Fibroblast of skin of left biceps (primary cell): ENCODE results near the gene ICAM2.
"Not testable (repeated sequence)": the region's sequence is repeated elsewhere in the genome, so short reads cannot be mapped to it uniquely, and the experiment has no call there.

Source experiments
- DNase-seq, 2 experiments: peaks; one replicate each; pipeline ENCODE4 v3.0.0-alpha.2; 2013; ENCODE audit warnings: low read depth in 2 of 2

ICAM2 gene

GRCh38 chr17:63997341-63998048 is 22.9 kb downstream of the ICAM2 start:
- no peak for DNase-seq

- no peak for DNase-seq
These were observed 23.8 kb downstream of the ICAM2 start for GRCh38 chr17:63996430-63997182.

- DNase-seq: no peak
These were observed 24.8 kb downstream of the ICAM2 start for GRCh38 chr17:63995626-63996025.

GRCh38 chr17:63993368-63993985 is 27.0 kb downstream of the ICAM2 start:
- DNase-seq: no peak

- no peak for DNase-seq
These were observed 28.8 kb downstream of the ICAM2 start for GRCh38 chr17:63991611-63992010.

- no peak for DNase-seq
These were observed 30.6 kb downstream of the ICAM2 start for GRCh38 chr17:63989622-63990345.

GRCh38 chr17:63988741-63989621 is 31.5 kb downstream of the ICAM2 start:
- DNase-seq: no peak

- DNase-seq: no peak
These were observed 32.3 kb downstream of the ICAM2 start for GRCh38 chr17:63988127-63988478.

- DNase-seq: no peak
These were observed 33.0 kb downstream of the ICAM2 start for GRCh38 chr17:63987221-63988126.

GRCh38 chr17:63986821-63987220 is 33.6 kb downstream of the ICAM2 start:
- DNase-seq: no peak

- DNase-seq: no peak
These were observed 34.9 kb downstream of the ICAM2 start for GRCh38 chr17:63985387-63986140.

- DNase-seq: peak; percentile 57 to 60
These were observed 35.6 kb downstream of the ICAM2 start for GRCh38 chr17:63984651-63985386.

GRCh38 chr17:63984236-63984635 is 36.2 kb downstream of the ICAM2 start:
- peak in 1 of 2 experiments; percentile 22 for DNase-seq

GRCh38 chr17:63983320-63983719 is 37.1 kb downstream of the ICAM2 start:
- DNase-seq: no peak

GRCh38 chr17:63982641-63983040 is 37.8 kb downstream of the ICAM2 start:
- not testable (repeated sequence) for DNase-seq

- DNase-seq: no peak
These were observed 41.9 kb downstream of the ICAM2 start for GRCh38 chr17:63978272-63979200.

GRCh38 chr17:63976702-63977101 is 43.7 kb downstream of the ICAM2 start:
- DNase-seq: no peak
